Measurements from ENCODE around the gene TSPAN10. TPM values are rescaled to one million over a fixed set of nuclear protein-coding genes. Genes with fewer than 3 reads are reported as not detected.

The TSPAN10 gene
- total and polyA plus RNA-seq, 2 of the 13 experiments (the other 11 are each of a cell fraction or from before 2014, with no cell fraction given) = 0.54 to 0.75 TPM

- peak; percentile 83 for TF ChIP-seq ZIK1 (CRISPR knock-in tag; IDR thresholded peaks at IDR 0.05; ENCODE audit: borderline replicate concordance, low read depth)
- peak; percentile 80 for TF ChIP-seq TOPORS (CRISPR knock-in tag; IDR thresholded peaks at IDR 0.05)
- no peak for TF ChIP-seq NFE2L2 (IDR thresholded peaks at IDR 0.05; ENCODE audit: low read length)
- peak; percentile 85; the same call in 1 of the 2 replicates for TF ChIP-seq ZNF616 (CRISPR knock-in tag; IDR thresholded peaks at IDR 0.05; ENCODE audit: low read depth)
- TF ChIP-seq TFDP1 (CRISPR knock-in tag; IDR thresholded peaks at IDR 0.05; ENCODE audit: borderline replicate concordance) = peak; percentile 89
- TF ChIP-seq ZFP90 (CRISPR knock-in tag; IDR thresholded peaks at IDR 0.05; ENCODE audit: borderline replicate concordance) = no peak; the same call in 1 of the 2 replicates
- peak; percentile 68 for TF ChIP-seq ZSCAN25 (CRISPR knock-in tag; IDR thresholded peaks at IDR 0.05)
- no peak for TF ChIP-seq IKZF1 (IDR thresholded peaks at IDR 0.05)
- TF ChIP-seq ZNF17 (CRISPR knock-in tag; IDR thresholded peaks at IDR 0.05) = 0 out of 2 replicates have a peak, but pooled peaks have one; percentile 78
- no peak for TF ChIP-seq IRF1 (CRISPR knock-in tag; IDR thresholded peaks at IDR 0.05; ENCODE audit: low read depth)
- peak; percentile 79 for TF ChIP-seq ZC3H13 (CRISPR knock-in tag; IDR thresholded peaks at IDR 0.05)
- TF ChIP-seq ZNF674 (CRISPR knock-in tag; IDR thresholded peaks at IDR 0.05; ENCODE audit: low read depth) = no peak; the same call in 1 of the 2 replicates
- TF ChIP-seq HES4 (CRISPR knock-in tag; IDR thresholded peaks at IDR 0.05; ENCODE audit: borderline replicate concordance) = peak; percentile 88; the same call in 1 of the 2 replicates
- TF ChIP-seq RELA (CRISPR knock-in tag; IDR thresholded peaks at IDR 0.05) = peak; percentile 90
- TF ChIP-seq ZNF318 (CRISPR knock-in tag; IDR thresholded peaks at IDR 0.05) = peak; percentile 31; the same call in 1 of the 2 replicates
- no peak for TF ChIP-seq ZUFSP (CRISPR knock-in tag; IDR thresholded peaks at IDR 0.05; ENCODE audit: borderline replicate concordance)
Measured at GRCh38 chr17:81666342-81667191, 29.6 kb downstream of the TSPAN10 start, which contains the start of the genes CCDC137 and OXLD1 (continued).

Data from HepG2 (cell line).